Gastrocnemius medialis (tissue), 4 donors: ENCODE data around the gene PILRB.

Experiments
- CTCF ChIP-seq, 5 experiments: fragments of 450-650 bp in 3 of 5; fragments of 200-600 bp in 2 of 5; sonication (generic) in 2 of 5; IDR thresholded peaks in 4 of 5; conservative IDR thresholded peaks in 1 of 5; 1 replicate in 4 of 5; 2 replicates in 1 of 5; pipeline ENCODE4 v1.5.1; 2016 to 2019; ENCODE audit warnings: antibody characterized with exemption in 5 of 5, mild to moderate bottlenecking in 3 of 5, moderate library complexity in 3 of 5
- POLR2A ChIP-seq, 2 donors: fragments of 450-650 bp; IDR thresholded peaks; one replicate each; pipeline ENCODE4 v1.6.1; 2017; ENCODE audit warnings: antibody characterized with exemption in 2 of 2, mild to moderate bottlenecking in 2 of 2, moderate library complexity in 2 of 2

DNA sequence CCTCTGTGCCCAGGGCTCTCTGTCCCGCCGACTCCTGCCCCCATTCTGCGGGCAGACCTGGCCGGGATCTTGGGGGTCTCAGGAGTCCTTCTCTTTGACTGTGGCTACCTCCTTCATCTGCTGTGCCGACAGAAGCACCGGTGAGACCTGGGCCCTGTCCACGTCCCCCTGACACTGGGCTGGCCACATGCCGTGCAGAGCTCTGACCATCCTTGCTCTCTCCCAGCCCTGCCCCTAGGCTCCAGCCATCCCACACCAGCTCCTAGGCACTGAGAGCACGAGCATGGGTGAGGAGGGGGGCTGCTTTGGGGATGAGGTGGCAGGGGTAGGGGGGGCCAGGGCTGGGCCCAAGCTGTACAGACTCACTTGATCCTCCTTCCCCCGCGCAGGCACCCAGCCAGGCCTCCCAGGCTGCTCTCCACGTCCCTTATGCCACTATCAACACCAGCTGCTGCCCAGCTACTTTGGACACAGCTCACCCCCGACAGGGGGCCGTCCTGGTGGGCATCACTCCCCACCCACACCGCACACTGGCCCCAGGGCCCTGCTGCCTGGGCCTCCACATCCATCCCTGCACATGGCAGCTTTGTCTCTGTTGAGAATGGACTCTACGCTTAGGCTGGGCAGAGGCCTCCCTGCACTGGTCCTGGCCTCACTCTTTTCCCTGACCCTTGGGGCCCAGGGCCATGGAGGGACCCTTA lies 4.8 kb upstream of the PILRB start:
- TF ChIP-seq CTCF (IDR thresholded peaks at IDR 0.05 in 4 of 5, conservative IDR thresholded peaks at IDR 0.05 in 1 of 5) (no peak), POLR2A (IDR thresholded peaks at IDR 0.05) (no peak)
